Hematopoietic multipotent progenitor cell treated with erythropoietin and hydrocortisone succinate and interleukin-3 and kit ligand, for 17 days (in vitro differentiated cells): Measurements from ENCODE around the gene KIAA1671.

Experiments
- DNase-seq: peaks from one replicate; pipeline ENCODE4 v3.0.0-alpha.2; 2015; ENCODE audit warnings: low spot score

The KIAA1671 gene

DNA sequence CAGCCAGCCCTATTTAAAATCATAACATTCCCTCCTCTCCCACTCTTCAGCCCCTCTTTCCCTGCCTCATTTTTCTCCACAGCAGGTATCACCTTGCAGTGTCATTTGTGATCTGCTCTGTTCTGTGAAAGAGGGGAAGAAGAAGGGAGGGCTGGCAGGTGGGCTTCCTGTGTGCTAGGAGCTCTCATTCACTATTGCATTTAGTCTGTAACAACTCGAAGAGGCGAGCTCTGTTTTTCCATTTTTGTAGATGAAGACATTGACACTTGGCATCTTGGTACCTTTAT lies 195.1 kb downstream of the KIAA1671 start:
- no peak for DNase-seq

DNA sequence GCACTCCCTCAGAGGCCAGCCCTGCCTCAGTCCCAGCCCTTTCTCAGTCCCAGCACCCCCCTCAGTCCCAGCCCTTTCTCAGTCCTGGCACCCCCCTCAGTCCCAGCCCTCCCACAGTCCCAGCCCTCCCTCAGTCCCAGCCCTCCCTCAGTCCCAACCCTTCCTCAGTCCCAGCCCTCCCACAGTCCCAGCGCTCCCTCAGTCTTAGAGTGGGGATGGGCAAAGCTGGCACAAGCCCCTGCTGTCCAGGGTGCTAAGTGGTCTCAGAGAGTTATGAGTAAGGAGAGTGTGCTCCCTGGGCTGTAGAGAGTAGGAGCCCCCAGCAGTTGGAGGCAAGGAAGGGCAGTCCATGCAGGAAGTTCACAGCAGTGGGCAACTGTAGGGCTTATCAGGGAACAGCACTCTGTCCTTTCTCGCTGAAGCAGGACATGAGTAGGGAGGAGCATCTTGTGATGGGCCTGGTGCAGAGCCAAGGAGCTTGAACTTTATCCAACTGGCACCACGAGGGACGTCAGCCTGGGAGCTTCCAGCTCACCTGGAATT lies 195.7 kb downstream of the KIAA1671 start:
- peak; percentile 10 for DNase-seq

DNA sequence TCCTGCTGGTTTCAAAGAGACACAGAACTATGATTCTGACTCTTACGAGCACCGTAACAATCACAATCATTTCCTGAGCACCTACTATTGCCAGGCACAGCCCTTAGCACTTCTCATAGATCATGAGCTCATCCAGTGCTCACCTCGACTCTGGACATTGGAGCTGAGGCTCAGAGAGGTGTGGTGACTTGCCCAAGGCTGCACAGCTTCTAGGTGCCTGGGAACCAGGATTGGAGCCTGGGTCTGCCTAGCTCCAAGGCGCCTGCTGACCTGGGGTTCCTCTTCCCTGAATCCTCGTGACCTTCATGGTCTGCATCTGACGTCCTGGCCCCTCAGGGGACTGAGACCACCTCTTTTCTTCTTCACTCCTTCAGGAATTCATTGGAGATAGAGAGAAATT lies 196.5 kb downstream of the KIAA1671 start:
- DNase-seq, result no peak

DNA sequence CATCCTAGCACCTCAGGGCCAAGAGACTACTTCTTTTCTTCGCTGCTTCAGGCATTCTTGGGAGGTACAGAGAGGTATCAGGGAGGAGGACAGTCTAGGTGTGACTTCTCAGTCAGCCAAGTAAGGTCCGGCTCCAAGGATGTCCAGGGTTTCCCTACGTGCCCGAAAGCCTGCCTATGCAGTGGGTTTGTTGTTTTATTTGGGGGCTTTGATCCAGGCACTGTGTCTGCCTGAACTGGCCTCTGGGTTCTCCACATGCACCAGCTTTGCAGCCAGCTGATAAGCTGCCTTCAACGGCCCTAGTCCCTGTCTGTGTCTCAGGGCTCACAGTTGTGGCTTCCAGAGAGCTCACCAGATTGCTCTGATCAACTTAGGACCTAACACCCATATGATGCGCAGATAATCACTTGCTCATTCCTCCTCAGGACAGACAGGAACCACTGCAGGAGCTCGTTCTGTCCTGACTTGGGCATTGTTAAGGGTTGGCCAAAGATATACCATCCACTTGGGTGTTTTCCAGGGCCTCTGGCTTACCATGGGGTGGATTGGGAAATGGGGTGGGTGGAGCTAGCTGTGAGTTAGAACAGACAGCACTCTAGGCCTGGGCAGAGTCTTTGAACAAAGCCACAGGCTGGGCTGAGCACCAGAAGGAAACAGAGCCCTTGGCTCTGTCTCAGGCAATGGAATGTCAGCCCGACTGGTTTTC lies 201.6 kb downstream of the KIAA1671 start:
- DNase-seq, result no peak

DNA sequence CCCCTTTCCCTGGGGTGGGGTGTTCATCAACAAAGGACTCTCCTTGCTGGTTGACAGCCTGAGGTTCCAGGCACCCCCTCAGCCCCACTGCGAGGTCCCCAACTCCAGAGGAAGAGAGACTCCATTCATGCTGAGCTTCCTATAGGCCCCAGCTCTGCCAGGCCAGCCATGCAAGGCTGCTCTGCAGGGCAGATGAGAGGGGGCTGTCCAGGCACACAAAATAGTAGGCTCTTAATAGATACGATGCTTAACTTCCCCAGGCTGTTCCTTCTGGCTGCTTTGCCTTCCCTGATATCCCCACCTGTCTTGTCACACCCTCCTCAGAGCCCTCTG lies 202.1 kb downstream of the KIAA1671 start:
- no peak for DNase-seq

DNA sequence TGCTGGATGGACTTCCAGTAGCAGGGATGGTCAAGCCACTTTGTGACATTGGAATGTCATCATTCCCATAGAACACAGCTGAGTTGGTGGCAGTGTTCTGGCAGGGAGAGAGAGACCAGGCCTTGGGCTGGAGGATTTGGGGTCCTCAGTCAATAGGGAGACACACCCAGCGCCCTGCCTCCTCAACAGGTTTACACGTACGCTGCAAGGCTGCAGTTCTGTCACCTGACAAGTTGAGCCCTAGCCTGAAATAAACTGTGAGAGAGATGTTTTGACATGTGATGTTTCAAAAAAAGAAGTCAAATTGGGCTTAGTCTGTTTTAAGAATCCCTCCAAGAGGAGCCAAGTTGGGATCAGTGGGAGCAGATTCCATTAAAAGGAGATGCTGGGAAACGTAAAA lies 204.2 kb downstream of the KIAA1671 start:
- DNase-seq, result no peak

DNA sequence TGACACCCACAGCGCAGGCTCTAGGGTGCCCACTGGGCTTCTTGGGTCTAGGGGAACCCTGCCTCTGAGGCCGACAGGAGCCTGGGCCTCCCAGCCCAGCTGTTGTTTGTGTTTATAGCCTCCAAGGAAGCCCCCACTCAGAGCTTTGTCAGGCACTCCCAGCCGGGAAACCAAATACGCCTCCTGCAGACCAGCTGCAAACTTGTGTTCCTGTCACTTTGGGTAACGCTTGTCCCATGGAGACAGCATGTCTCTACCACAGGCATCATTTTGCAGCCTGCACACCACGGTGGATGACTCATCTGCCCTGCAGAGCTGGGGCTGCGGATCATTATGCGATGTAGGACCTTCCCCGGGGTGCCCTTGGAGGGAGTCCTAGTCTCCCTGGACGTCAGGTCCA lies 206.5 kb downstream of the KIAA1671 start:
- no peak for DNase-seq

DNA sequence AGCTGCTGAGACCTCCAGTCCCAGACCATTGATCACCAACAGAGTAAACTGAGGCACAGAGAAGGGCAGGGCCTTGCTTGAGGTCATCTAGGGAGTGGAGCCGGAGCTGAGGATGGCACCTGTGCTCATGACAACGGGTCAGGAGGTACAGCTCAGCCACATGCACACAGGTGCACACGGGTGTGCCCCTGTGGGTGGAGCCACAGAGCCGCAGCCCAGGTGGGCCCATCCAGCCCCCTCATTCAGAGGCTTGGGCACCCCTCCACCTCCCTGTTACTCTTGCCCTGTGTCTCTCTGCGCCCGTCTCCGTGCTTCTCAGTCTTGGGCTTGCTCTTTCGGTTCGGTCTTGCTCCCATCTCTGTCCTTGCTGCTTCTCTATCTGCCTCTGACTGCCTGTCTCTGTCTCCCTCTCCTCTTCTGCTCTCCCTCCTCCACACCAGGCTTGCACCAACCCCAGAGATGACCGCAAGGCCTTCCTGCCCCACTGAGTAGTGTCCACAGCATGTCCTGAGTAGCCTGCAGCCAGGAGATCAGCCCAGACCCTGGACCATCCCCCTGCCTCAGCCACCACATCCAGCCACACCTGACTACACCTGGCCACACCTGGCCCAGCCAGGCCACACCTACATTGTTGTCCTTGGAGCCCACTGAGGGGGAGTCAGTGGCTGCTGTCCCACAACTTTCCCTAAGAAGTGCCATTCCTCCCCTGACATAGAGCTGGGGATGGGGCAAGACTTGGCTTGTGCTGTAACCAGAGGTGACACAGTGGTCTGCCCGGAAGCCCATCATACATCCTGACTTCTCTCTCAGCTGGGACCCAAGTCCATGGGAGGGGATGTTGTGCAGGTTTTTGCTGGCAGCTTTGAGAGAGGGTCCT lies 207.8 kb downstream of the KIAA1671 start:
- no peak for DNase-seq

DNA sequence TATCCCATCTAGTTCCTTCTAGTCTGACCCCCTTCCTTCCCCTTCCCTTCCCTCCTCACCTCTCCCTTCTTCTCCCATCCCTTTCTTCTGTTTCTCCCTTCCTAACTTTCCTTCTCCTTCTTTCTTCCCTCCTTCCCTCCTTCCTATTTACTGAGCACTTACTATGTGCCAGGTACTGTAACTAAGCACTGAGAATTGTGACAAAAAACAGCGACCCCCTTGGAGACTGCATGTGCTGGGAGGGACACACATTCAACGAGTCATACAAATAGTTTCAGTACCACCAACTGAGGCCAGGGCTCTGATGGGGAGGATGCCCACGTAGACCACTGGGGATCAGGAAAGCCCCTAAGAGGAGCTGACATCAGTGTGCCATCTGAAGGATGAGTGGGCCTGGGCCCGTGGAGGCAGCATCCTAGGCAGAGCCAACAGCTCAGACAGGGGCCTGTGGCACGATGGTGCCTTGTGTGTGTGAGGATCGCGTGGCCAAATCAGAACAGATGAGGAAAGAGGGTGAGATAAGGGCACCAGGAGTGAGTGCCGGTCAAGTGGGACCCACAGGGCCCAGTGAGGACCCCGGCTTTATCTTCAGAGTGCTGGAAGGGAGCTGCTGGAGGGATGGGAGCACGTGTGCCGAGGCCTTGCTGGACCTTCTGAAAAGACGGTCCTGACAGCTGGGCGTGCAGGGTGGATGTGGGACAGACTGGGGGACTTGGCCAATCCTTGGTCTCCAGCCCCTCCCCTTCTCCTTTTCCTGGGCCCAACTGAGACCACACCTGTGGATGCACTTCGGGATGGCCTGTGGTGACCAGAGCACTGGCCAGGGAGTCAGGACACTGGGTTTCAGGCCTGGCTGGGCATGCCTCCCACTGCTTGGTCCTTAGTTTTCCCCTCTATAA lies 208.8 kb downstream of the KIAA1671 start:
- no peak for DNase-seq

DNA sequence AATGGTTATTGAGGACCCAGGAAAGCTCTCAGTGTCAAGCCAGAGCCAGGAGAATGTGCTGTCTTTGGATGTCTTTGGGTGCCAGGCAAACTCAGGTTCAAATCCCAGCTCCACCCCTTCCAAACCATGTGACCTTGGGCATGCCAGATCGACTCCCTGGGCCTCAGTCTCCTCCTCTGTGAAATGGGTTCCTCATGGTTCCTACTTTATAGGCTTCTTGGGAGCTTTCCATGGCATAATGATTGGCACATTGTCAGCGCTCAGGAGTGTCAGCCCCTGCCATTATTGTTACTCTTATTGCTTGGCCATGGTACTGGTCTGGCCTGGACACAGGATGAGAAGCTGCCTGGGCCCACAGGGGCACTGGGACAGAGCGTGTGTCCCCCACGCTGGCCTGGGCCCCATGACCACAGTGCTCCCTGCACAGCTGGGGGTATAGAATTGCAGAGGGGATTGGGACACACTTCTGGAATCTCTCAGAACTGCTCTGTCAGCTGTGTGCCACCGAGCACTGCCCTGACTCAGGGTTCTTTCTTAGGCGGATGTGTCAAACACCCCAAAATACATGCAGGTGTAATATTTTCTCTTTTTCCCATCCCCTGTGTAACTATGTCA lies 209.5 kb downstream of the KIAA1671 start:
- no peak for DNase-seq

DNA sequence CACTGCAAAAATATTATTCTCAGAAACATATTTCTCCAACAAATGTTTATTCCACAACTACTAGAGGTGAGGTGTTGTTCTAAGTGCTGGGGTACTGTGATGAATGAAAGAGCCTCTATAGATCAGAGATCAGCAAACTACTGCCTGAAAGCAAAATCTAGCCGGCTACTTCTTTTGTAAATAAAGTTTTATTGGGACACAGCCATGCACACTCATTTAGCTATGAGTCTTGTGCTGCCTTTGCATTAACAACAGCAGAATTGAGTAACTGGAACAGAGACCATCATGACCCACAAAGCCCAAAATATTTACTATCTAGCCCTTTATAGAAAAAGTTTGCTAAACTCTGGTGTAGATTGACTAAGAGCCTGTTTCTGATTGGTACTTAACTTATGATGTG lies 210.0 kb downstream of the KIAA1671 start:
- DNase-seq, result no peak

DNA sequence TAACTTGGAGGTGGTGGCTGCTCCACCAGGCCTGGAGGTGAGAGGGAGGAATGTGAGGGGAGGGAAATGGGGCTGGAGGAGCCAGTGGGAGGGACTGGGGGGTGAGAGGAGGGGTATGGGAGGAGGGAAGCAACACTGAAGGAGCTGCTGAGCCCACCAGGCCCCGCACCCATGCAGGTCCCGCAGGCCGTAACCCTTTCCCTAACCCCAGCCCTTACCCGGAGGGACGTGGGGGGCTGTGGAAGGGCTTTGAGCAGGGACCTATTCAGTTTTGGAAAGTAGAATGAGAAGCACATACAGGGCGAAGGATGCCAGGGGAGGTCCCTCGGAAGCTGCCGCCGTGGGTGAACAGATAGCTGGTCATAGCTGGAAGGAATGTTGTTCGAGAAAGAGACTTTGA lies 213.3 kb downstream of the KIAA1671 start:
- DNase-seq, result no peak

DNA sequence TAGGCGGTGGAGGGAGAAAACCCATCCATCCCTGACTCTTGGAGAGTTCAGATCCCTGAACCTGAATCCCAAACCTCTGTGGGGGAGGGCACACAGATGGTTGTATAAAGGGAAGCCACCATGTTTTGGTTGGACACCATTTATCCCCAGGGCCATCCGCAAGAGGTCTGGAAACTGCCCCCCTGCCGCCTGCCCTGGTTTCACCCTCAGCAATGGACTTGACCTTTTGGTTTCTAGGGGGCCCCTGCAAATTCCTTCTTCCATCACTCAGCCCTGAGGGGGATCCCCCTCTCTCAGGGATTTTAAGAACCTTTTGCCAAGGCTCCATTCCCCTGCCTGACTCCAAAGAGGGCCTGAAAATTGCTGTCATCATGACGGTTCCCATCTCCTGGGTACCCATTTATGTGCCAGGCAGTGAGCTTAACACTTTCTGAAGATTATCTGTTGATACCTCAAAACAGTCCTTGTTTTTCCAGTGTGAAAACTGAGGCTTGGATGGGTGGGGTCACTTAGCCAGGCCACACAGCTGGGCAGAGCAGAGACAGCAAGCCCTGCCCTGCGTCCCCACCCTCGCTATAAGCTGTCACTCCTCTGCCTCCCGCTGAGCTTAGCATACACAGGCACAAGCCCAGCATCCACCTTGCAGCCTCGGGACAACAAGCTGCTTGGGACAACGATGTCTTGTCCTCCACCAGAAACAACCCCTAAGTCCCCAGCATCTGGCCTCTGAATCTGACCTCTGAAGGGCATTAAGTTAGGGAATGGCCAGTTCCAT lies 213.9 kb downstream of the KIAA1671 start:
- DNase-seq, result no peak

DNA sequence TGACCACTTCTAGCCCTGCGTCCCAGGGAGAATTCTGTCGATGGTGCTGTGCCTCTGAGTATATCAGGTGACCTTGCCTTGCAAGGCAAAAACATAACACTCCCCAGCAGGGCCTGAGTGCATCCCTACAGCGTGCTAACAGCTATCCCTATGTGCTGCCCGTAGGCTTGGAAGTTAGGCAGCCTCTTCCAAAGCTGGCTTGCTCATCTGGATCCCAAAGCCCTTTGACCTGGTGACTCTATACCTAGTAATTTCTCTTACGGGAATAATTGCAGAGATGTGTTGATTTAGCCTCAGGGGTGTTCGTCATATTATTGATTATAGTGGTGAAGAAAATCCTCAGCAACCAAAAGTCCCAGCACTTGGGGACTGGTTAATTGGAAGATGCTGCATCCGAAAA lies 214.6 kb downstream of the KIAA1671 start:
- no peak for DNase-seq

DNA sequence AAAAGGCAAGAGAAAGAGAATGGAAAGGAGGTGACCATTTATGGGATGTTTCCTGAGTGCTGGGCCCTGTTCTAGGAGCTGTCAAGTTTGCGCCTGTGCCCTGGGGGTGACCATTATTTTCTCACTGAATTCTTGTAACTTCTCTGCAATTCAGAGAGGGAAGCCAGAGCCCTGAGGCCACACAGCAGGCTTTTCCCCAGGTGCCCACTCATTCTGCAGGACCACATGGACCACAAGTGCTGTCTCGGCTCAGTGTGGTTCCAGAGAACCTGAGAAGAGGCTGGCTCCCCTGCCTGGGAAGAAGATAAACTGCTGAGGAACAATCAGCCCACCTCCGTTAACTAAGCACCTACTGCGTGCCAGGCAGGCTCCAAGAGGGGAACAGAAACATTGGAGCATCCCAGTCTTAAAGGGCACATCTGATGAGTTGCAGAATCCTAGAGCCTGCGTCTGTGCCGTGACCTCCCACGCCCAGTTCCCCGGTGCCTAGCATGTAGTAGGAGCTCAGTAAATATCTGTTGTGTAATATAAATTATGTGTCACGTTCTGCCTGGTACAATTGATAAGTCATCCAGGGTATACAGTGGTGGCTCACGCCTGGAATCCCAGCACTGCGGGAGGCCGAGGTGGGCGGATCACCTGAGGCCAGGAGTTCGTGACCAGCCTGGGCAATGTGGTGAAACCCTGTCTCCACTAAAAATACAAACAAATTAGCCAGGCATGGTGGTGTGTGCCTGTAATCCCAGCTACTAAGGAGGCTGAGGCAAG lies 215.5 kb downstream of the KIAA1671 start:
- DNase-seq, result no peak

DNA sequence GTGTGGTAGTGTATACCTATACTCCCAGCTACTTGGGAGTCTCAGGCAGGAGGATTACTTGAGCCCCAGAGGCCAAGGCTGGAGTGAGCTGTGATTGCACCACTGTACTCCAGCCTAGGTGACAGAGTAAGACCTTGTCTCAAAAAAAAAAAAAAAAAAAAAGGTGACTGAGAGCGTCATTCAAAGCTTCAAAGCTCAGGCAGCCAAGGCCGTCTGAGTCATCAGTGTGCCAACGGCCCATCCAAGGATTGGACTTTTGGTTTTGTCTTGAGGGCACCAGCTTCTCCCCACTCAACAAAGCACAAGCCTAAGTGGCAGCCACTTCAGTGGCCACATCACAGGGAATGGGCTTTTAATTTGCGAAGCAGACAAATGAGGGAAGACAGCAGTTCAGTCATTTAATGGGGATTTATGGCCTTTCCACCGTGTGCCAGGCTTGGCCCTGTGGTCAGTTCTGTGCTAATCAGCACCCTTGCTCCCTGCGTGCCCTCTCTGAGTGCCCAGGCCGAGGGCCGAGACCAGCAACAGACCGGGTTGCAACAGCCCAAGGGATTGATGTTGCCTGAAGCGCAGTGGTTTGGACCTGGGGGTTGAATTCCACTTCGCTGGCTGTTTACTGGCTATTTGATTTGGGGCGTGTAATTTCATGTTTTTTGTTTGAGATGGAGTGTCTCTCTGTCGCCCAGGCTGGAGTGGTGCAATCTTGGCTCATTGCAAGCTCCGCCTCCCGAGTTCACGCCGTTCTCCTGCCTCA lies 216.9 kb downstream of the KIAA1671 start:
- DNase-seq, result no peak

DNA sequence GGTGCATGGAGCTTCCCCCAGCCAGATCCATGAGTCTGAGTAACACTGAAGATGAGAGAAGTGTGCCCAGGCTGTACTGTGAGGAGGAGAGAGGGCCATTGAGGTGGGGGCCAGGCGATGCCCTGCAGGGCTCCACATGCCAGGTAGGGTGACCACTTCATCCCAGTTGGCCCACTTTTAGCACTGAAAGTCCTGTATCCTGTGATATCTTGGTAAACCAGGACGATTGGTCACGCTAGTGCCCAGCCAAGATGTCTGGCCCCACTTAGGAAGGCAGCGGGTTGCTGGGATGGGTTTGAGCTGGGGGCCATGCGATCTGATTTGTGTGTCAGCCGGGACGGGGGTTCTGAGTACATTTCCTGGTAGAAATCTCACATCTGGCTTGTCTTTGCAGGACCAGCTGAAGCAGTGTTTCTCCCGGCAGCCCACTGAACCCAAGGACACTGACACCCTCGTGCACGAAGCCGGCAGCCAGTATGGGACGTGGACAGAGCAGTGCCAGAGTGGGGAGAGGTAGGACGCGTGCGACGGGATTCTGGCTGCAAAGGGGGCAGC lies 218.0 kb downstream of the KIAA1671 start:
- no peak for DNase-seq

DNA sequence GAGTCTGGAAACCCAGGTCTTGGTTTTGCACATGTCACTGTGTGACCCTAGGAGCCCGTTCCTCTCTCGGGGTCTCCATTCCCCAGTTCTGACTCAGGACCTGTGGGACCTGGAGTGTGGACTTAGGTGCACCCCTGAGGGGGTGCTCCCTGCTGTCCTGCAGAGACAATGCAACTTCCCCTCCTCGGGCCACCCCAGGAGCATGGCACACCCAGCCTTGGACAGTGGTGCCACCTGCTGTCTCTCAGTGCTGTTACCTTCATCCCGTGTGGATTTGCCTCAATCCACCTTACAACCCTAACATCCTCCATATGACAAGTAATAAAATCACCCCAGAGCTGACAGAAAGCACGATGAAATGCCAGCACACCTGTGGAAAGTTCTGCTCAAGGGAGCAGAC lies 219.6 kb downstream of the KIAA1671 start:
- no peak for DNase-seq

DNA sequence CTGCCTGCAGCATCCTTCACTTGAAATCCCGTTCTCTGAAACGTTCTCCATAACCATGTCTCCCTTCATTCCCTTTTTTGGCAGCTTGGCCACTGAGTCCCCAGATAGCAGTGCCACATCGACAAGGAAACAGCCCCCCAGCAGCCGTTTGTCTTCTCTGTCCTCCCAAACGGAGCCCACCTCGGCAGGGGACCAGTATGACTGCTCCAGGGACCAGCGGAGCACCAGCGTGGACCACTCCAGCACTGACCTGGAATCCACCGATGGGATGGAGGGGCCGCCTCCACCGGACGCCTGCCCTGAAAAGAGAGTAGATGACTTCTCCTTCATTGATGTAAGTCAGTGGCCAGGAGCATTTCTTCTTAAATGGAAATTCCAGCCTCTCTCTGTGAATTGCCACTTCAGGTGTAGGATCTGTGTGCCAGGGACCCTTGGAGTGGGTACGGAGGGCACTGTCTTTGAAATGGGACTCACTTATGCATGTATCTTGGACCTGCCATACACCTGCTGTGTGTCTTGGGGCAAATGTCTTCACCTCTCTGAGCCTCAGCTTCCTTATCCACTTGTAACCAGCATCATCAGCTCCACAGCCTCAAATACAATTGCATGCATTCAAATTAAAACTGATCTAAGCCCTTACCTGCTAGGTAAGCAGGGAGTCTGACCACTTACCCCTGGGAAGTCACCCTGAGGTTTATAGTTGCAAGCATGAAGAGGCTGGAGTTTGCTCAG lies 221.8 kb downstream of the KIAA1671 start:
- no peak for DNase-seq
